ENCODE results near the gene MXD3. TPM values are rescaled to one million over a fixed set of nuclear protein-coding genes. Genes with fewer than 3 reads are reported as not detected.
"Not testable (repeated sequence)": the region's sequence is repeated elsewhere in the genome, so short reads cannot be mapped to it uniquely, and the experiment has no call there.

Gene MXD3
- total RNA-seq, 1 experiment from 2014 or later, result 36.3 TPM

DNA sequence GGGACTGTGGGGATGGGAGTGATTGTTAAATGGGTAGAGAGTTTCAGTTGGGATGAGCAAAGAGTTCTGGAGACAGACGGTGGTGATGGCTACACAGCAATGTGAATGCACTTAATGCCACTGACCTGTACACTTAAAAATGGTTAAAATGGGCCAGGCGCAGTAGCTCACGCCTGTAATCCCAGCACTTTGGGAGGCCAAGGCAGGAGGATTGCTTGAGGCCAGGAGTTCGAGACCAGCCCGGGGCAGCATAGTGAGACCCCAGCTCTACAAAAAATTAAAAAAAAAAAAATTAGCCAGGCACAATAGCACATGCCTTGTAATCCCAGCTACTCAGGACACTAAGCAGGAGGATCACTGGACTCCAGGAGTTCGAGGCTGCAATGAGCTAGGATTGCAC is 32.1 kb upstream of the MXD3 start:
- H3K27me3 Mint-ChIP-seq (ENCODE audit: unreplicated experiment), result no peaks in the 10 kb centered on the region
- no peak for TF ChIP-seq CTCF (IDR thresholded peaks at IDR 0.05; ENCODE audit: unreplicated experiment)
- no peak for DNase-seq
- no peaks in the 10 kb centered on the region for H3K9me3 Mint-ChIP-seq (ENCODE audit: low read depth, unreplicated experiment)
- peaks cover 75% of the 10 kb centered on the region for H3K36me3 Mint-ChIP-seq (ENCODE audit: insufficient read depth, unreplicated experiment)
- H3K4me3 Mint-ChIP-seq (ENCODE audit: low read depth, unreplicated experiment), result no peak overlapping the region
- BruUV-seq (replicated peaks), result no TSS peak
- CTCF ChIA-PET, result interaction anchor here (0.7 kb wide), 2 partner anchors 25 to 684 kb away, joined by 3 read pairs; no protein-coding TSS in a partner anchor
- no peak overlapping the region for H3K27ac Mint-ChIP-seq (ENCODE audit: unreplicated experiment)
- H3K4me1 Mint-ChIP-seq (ENCODE audit: low read depth, unreplicated experiment), result peaks cover 36% of the 10 kb centered on the region
- intact Hi-C loops (cut with micrococcal nuclease; ENCODE audit: unreplicated experiment), result no loop called here

DNA sequence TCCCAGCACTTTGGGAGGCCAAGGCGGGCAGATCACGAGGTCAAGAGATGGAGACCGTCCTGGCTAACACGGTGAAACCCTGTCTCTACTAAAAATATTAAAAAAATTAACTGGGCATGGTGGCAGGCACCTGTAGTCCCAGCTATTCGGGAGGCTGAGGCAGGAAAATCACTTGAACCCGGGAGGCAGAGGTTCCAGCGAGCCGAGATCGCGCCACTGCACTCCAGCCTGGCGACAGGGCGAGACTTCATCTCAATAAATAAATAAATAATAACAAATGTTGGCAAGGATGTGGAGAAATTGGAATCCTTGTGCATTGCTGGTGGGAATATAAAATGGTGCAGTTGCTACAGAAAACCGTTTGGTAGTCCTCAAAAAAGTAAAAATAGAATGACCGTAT is 31.3 kb upstream of the MXD3 start:
- DNase-seq; BruUV-seq (replicated peaks); intact Hi-C loops (cut with micrococcal nuclease; ENCODE audit: unreplicated experiment); H3K4me3 Mint-ChIP-seq (ENCODE audit: low read depth, unreplicated experiment); H3K27ac Mint-ChIP-seq (ENCODE audit: unreplicated experiment); CTCF ChIA-PET; H3K9me3 Mint-ChIP-seq (ENCODE audit: low read depth, unreplicated experiment); H3K27me3 Mint-ChIP-seq (ENCODE audit: unreplicated experiment): not testable (repeated sequence)
- peaks cover 72% of the 10 kb centered on the region for H3K36me3 Mint-ChIP-seq (ENCODE audit: insufficient read depth, unreplicated experiment)
- peaks cover 36% of the 10 kb centered on the region for H3K4me1 Mint-ChIP-seq (ENCODE audit: low read depth, unreplicated experiment)

- peak; percentile 67 for DNase-seq
- intact Hi-C loops (cut with micrococcal nuclease; ENCODE audit: unreplicated experiment), result no loop called here
- Mint-ChIP-seq H3K27me3 (ENCODE audit: unreplicated experiment) (no peaks in the 10 kb centered on the region), H3K9me3 (ENCODE audit: low read depth, unreplicated experiment) (no peaks in the 10 kb centered on the region), H3K36me3 (ENCODE audit: insufficient read depth, unreplicated experiment) (peaks cover 73% of the 10 kb centered on the region), H3K27ac (ENCODE audit: unreplicated experiment) (peak overlapping the region; percentile 88), H3K4me3 (ENCODE audit: low read depth, unreplicated experiment) (peak overlapping the region; percentile 56), H3K4me1 (ENCODE audit: low read depth, unreplicated experiment) (peaks cover 31% of the 10 kb centered on the region)
- CTCF ChIA-PET, result interaction anchor here (1.0 to 1.3 kb wide), 4 partner anchors 11 to 63 kb away, joined by 3 to 4 read pairs (median 3); no protein-coding TSS in a partner anchor
- TF ChIP-seq CTCF (IDR thresholded peaks at IDR 0.05; ENCODE audit: unreplicated experiment), result no peak
- no TSS peak for BruUV-seq (replicated peaks)
Observed at GRCh38 chr5:177339107-177339638, 27.5 kb upstream of the MXD3 start.

DNA sequence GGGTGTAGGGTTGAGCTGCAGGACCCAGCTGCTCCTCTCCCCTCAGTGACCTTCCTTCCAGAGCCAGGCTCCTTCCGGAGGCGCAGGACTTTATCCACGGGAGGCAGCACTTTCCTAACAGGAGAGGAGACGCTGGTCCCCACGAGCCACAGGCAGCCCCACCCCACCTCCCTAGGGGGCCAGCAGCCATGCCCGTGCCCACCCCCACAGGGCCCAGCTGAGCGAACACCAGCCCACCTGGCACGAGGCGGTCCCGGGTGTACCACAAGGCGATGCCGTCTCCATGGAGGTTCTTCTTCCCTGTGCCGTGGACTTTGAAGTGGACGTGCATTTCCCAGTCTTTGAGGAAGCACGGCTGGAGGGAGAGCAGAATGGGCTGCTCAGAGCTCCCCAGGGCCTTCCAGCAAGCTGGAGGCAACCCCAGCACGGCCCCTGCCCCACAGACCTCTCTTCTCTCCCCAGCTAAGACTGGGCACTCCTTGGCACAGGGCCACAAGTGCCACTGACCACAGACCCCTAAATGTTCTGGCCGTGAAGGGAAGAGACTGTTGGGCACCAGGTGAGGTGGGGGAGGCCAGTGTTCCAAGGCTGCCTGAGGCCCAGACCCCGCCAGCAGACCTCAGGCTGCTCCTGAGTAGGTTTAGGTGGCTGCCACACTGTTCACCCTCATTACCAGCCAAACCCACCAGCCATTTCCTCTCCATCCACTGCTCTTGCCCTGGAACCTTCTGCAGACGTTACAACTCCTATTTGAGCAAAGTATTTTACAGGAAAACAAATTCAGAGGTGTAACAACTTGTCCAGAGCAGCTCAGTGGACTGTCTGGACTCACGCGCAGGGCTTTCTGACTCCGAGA is 26.8 kb upstream of the MXD3 start:
- Mint-ChIP-seq H3K4me1 (ENCODE audit: low read depth, unreplicated experiment) (peaks cover 31% of the 10 kb centered on the region), H3K27me3 (ENCODE audit: unreplicated experiment) (no peaks in the 10 kb centered on the region), H3K4me3 (ENCODE audit: low read depth, unreplicated experiment) (peak overlapping the region; percentile 56), H3K36me3 (ENCODE audit: insufficient read depth, unreplicated experiment) (peaks cover 76% of the 10 kb centered on the region), H3K27ac (ENCODE audit: unreplicated experiment) (peak overlapping the region; percentile 88), H3K9me3 (ENCODE audit: low read depth, unreplicated experiment) (no peaks in the 10 kb centered on the region)
- intact Hi-C loops (cut with micrococcal nuclease; ENCODE audit: unreplicated experiment), result no loop called here
- no peak for TF ChIP-seq CTCF (IDR thresholded peaks at IDR 0.05; ENCODE audit: unreplicated experiment)
- no TSS peak for BruUV-seq (replicated peaks)
- CTCF ChIA-PET, result interaction anchor here (0.6 to 1.3 kb wide), 5 partner anchors 12 to 307 kb away, joined by 3 to 5 read pairs (median 3); no protein-coding TSS in a partner anchor
- no peak for DNase-seq

All from Calu3 (cell line).